GM21723 (cell line): ENCODE results near the gene SHH.
"Not testable (repeated sequence)": the region's sequence is repeated elsewhere in the genome, so short reads cannot be mapped to it uniquely, and the experiment has no call there.

Source experiments
- ATAC-seq: cut with Tn5 transposase; IDR thresholded peaks from one replicate; pipeline ENCODE4 v1.9.1; 2021; ENCODE audit warnings: mild to moderate bottlenecking, moderate library complexity; ENCODE audit not compliant: unreplicated experiment

SHH gene

DNA sequence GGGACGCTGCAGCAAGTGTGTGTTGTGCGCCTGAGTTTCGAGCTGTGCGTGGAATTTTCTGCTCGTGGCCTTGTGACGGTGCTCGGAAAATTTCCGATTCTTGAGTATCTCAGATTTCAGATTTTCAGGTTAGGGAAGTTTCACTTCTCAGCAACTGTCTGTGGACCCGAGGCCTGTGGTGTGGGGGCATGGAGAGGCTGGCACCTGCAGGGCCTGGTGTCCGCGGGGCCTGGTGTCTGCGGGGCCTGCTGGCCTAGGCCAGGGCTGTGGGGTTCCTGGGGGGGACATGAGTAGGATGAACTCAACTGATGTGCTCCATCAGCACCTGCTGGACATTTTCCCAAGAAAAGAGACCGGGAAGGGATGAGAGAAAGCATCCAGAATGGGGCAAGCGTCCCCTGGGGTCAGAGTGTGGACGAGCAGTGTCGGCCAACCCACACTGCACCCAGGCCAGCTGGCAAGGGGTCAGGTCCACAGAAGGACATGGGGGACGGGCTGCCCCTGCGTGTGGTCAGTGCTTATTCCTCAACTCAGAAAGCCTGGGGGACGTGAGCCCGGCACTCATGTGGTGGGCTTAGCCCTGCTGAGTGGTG lies 31.3 kb upstream of the SHH start:
- ATAC-seq, result no peak

- ATAC-seq, result no peak
These were observed 30.4 kb upstream of the SHH start for GRCh38 chr7:155842496-155843265.

DNA sequence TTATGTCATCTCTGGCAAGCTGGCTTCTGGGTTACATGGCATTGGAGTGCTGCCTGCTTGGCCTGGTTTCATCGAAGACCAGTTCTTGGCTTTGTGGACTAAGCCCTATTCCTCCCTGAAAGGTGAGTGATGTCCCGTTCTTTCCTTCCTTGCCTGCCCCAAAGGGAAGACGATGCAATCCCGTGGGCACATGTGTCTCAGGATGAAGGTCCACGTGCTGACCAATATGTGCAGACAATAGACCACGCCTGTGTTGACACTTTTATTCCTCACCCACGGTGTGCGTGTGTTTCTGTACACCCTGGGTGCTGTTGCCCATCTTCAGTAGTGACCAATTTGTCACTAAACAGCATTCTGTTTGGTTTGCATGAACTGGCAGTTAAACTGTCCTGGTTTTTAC lies 28.6 kb upstream of the SHH start:
- no peak for ATAC-seq

- ATAC-seq, result no peak
These were observed 28.1 kb upstream of the SHH start for GRCh38 chr7:155840262-155840885.

DNA sequence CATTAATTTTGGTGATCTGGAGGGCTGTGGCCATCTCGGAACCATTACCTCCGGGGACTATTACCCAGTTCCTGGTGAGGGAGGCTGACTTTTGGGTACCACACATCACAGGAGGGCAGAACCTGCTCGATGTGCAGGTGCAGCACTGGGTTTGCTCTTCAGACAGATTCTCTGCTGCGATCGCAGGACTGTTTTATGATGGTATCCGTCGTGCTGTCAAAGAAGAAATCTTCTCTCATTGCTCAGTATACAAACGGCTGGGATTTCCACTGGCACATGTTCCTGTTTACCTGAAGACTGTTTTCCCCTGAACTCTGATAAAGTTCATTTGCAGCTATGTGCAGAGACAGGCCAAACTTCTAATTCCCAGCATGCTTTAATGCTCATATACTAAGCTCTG lies 27.2 kb upstream of the SHH start:
- no peak for ATAC-seq

- not testable (repeated sequence) for ATAC-seq
These were observed 26.0 kb upstream of the SHH start for GRCh38 chr7:155838312-155838711.

DNA sequence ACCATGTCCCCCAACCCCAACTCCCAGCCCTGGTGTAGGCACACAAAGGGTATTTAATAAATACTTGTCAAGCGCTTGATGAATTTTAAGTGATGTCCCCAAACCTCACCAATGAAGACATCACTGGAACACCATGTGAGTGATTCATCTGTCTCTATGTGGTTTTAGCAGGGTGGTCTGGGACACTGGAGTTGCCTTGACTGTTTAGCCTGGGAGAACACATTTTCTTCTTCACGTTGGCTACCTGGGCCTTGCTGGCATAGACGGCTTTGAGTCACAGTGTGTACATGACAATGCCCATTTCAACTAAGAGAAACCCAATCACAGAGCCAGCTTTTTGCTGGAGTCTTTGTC lies 24.8 kb upstream of the SHH start:
- no peak for ATAC-seq

GRCh38 chr7:155836216-155837125 lies 24.2 kb upstream of the SHH start:
- ATAC-seq, result no peak

GRCh38 chr7:155835446-155836215 lies 23.4 kb upstream of the SHH start:
- ATAC-seq, result no peak

DNA sequence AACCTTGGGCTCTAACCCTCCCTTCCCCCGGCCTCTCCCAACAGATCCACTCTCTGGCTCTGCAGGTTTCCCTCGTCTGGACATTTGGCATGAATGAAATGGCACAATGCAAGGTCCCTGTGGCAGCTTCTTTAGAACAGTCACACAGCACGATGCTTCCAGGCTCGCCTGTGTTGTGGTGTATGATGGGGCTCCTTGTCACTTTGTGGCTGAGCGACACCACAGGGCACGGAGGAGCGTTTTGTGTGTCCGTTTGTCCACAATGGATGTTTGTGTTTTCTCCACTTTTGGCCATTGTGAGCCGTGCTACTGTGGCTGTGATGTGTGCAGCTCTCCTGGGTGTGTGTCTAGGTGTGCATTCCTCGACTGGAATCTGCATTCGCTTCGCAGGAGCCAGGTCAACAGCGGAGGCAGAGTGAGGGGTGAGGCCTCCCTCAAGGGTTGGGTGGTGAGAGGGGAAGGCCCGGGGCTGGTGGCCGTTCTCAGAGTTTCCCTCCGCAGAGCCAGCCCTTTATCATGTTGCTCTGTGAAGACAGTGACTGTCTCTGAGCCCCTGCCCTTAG lies 22.3 kb upstream of the SHH start:
- ATAC-seq, result no peak

DNA sequence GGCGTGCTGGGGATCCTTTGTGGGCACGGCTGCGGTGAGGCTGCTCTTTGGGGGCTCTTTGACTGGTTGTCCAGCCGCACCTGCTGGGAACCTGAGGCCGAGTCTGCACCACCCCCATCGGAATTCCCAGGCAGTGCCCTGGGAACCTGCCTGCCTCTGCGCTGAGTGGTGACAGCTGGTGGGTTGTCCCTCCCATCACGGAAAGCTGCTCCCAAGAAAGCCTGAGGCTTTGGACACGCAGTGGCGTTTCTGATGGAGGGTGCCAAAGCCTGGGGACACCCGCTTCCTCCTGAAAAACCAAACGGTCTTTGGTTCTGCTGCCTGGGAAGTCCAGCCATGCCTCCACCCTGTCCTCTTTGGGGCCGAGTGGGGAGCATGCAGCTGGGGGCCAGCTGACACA lies 21.4 kb upstream of the SHH start:
- ATAC-seq, result no peak

DNA sequence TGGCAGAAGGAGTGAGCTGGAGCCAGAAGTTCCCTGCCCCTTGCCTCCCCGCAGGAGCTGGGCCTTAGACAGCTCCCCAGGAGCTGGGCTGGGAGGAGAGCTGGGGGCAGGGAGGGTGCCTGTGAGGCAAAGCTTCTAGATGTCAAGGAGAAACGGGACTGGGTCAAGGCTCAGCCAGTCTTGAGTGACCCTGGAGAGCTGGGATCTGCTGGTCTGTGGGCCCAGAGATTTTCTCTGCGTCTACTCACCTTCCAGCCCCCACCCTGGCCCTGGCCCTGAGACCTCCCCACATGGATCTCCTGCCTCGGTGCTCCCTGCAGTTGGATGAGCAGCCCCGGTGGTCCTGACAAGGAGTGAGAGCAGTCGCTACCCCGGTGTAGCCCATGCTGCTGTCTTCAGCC lies 20.3 kb upstream of the SHH start:
- ATAC-seq, result no peak

DNA sequence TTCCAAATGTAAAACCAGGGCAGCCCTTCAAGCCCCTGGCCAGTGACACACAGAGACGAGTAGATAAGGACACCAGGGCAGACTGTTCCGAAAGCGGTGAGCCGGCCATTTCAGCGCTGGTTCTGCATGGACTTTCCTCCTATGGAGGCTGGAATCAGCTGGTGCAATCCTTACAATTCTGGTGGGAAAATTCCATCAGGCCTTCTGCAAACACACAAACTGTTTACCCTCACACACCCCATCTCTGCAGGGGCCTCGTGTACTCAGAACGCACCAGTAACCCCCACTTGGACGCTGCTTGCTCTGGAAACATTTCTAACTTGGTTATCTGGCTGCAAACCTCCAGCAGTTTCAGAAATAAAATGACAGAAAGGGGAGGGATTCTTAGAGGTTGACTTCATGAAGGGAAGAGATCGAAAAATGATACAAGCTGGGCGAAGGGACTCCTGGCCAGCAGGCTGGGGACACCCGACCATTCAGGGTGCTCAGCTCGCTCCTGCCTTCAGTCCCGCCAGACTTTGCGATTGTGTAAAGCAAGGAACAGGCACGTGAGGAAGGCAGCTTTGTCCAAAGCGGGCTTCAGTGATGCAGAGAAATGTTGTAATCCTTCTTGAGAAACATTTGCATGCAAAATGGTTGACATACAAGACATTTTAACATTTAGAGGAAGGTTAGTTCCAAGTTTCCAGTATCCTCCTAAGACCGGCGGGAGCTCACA lies 19.7 kb upstream of the SHH start:
- no peak for ATAC-seq

DNA sequence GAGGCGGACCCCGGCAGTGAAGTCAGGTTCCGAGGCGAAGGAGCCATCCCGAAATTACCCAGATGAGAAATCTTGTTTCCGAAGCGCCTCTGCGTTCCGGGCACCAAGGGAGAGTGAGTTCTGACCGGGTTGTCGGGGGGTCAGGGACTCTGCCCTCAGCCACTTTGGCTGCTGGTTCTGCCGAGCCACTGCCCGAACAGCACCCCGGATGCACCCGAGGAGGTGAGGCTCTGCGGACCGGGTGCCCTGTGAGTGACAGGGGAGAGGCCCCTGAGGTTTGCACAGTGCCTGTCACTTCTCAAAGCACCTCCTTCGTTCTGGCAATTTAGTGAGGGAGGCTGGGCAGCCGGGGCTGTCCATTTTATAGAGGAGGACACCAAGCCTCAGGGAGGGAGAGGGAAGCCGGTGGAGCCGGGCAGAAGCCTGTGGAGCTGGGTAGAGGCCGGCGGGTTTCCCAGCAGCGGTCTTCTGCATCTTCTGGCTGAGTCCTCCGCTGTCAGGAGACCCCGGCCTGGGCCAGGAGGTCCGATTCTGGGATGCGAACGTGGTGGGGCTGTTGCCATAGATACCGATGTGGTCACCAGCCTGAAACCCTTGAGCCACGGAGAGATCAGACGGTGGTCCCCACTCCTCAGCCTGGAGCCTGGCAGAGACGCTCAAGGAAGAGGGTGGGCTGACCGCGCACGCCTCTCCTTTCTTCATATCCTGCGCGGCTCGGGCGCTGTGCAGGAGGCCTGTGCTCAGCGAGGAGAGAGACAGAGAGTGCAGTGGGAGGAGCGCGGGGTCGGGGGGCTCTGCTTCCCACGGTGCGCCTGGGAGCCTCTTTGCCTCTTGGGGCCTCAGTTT lies 18.9 kb upstream of the SHH start:
- no peak for ATAC-seq

GRCh38 chr7:155829796-155830470 lies 17.7 kb upstream of the SHH start:
- ATAC-seq, result no peak

GRCh38 chr7:155825336-155825735 lies 13.1 kb upstream of the SHH start:
- no peak for ATAC-seq

- no peak for ATAC-seq
These were observed 12.1 kb upstream of the SHH start for GRCh38 chr7:155824227-155824886.

DNA sequence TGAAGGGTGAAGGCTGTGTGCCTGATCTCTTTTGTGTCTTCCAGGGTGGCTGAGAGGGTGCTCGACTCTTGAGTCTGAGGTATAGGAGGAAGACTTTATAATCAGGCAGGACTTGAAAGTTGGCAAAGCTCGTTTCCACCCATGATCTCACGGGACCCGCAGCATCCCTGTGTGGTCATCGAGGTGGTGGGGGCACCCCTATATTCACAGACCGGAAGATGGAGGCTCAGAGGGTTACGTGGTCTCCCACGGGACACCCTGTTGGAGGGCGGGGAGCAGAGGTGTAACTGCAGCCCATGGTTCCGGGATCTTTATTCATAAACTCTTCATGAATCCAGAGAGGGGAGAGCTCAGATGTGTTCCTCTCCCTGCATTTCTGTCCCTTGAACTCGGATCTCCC lies 9.6 kb upstream of the SHH start:
- no peak for ATAC-seq
